Colonic mucosa (tissue), 4 donors: Measurements from ENCODE around the gene ASMTL. TPM values are rescaled to one million over a fixed set of nuclear protein-coding genes. Genes with fewer than 3 reads are reported as not detected.
A peak's percentile ranks its signal among the peaks of the same experiment; 100 is the strongest.

Source experiments
- DNase-seq: peaks from one replicate; pipeline ENCODE4 v3.0.0-alpha.2; 2020
- H3K27ac ChIP-seq: fragments of 200-600 bp; one replicate; pipeline ENCODE4 v1.8.0; 2021
- H3K27me3 ChIP-seq: fragments of 200-600 bp; one replicate; pipeline ENCODE4 v1.8.0; 2021
- H3K36me3 ChIP-seq: fragments of 200-600 bp; one replicate; pipeline ENCODE4 v1.8.0; 2021
- H3K4me1 ChIP-seq: fragments of 200-600 bp; one replicate; pipeline ENCODE4 v1.8.0; 2021; ENCODE audit warnings: mild to moderate bottlenecking
- H3K4me3 ChIP-seq: fragments of 200-600 bp; one replicate; pipeline ENCODE4 v1.8.0; 2021
- H3K9ac ChIP-seq, 2 donors: one replicate each; pipeline ENCODE4 v1.7.0; 2013; ENCODE audit warnings: control low read depth in 2 of 2, low read depth in 2 of 2, low read length in 2 of 2
- H3K9me3 ChIP-seq: fragments of 200-600 bp; one replicate; pipeline ENCODE4 v1.8.0; 2021
- CTCF ChIP-seq: fragments of 200-600 bp; IDR thresholded peaks from one replicate; pipeline ENCODE4 v1.8.0; 2022; ENCODE audit warnings: antibody characterized with exemption, mild to moderate bottlenecking
- intact Hi-C: fragments of 100-400 bp; cut with DNase I; formaldehyde crosslinking; loops from one replicate; pipeline ENCODE4 v1.14.1; 2022
- total RNA-seq, 2 donors: library from RNA; stranded (reverse); fragmentation: NEBNext Ultra II Directional in 1 of 2; extraction: Animal tissue kit (Norgen Biotek cat#: 25700) in 1 of 2; gene quantifications; one replicate each; pipeline ENCODE4 v1.2.1, GENCODE V29; 2021
- donor health status: healthy.
- donor health status: DM: no; HTN: no; CAD: no.
- donor health status: DM: no; HTN: no; CAD: no.

The ASMTL gene
- total RNA-seq, 2 donors from 2014 or later: 17.4 to 21.6 TPM

GRCh38 chrX:1480082-1480785 is 27.5 kb upstream of the ASMTL start:
- no peak for DNase-seq
- Histone ChIP-seq H3K4me3 (no peak overlapping the region), H3K9me3 (no peaks in the 10 kb centered on the region), H3K4me1 (no peaks in the 10 kb centered on the region), H3K27ac (no peak overlapping the region), H3K9ac (no peak overlapping the region), H3K36me3 (no peaks in the 10 kb centered on the region), H3K27me3 (no peaks in the 10 kb centered on the region)
- intact Hi-C loops: no loop called here
- TF ChIP-seq CTCF: no peak

GRCh38 chrX:1477801-1478458 is 25.2 kb upstream of the ASMTL start:
- peak; percentile 7 for DNase-seq
- Histone ChIP-seq H3K36me3 (no peaks in the 10 kb centered on the region), H3K27me3 (no peaks in the 10 kb centered on the region), H3K4me3 (no peak overlapping the region), H3K9ac (no peak overlapping the region), H3K27ac (no peak overlapping the region), H3K9me3 (no peaks in the 10 kb centered on the region), H3K4me1 (no peaks in the 10 kb centered on the region)
- no peak for TF ChIP-seq CTCF
- intact Hi-C loops: no loop called here

- no peaks in the 10 kb centered on the region for H3K4me1 ChIP-seq
- no peaks in the 10 kb centered on the region for H3K27me3 ChIP-seq
- H3K27ac ChIP-seq: no peak overlapping the region
- intact Hi-C loops: no loop called here
- H3K4me3 ChIP-seq: no peak overlapping the region
- H3K36me3 ChIP-seq: no peaks in the 10 kb centered on the region
- no peaks in the 10 kb centered on the region for H3K9me3 ChIP-seq
- DNase-seq: no peak
- TF ChIP-seq CTCF: no peak
- H3K9ac ChIP-seq: no peak overlapping the region
Observed at GRCh38 chrX:1477229-1477628, 24.5 kb upstream of the ASMTL start.

- no peaks in the 10 kb centered on the region for H3K27me3 ChIP-seq
- H3K9me3 ChIP-seq: no peaks in the 10 kb centered on the region
- H3K36me3 ChIP-seq: no peaks in the 10 kb centered on the region
- no peak overlapping the region for H3K27ac ChIP-seq
- no peak overlapping the region for H3K4me3 ChIP-seq
- TF ChIP-seq CTCF: no peak
- no peak overlapping the region for H3K9ac ChIP-seq
- peak; percentile 4 for DNase-seq
- no peaks in the 10 kb centered on the region for H3K4me1 ChIP-seq
- intact Hi-C loops: no loop called here
Observed at GRCh38 chrX:1476682-1477081, 24.0 kb upstream of the ASMTL start.

GRCh38 chrX:1475881-1476280 is 23.2 kb upstream of the ASMTL start:
- Histone ChIP-seq H3K27ac (no peak overlapping the region), H3K27me3 (no peaks in the 10 kb centered on the region), H3K9me3 (no peaks in the 10 kb centered on the region), H3K9ac (no peak overlapping the region), H3K4me1 (no peaks in the 10 kb centered on the region), H3K36me3 (no peaks in the 10 kb centered on the region), H3K4me3 (no peak overlapping the region)
- intact Hi-C loops: no loop called here
- peak; percentile 7 for DNase-seq
- no peak for TF ChIP-seq CTCF
